A549 (cell line): ENCODE results near the gene CNTN5.

Source experiments
- CHD2 ChIP-seq: fragments of 150-350 bp; IDR thresholded peaks from 2 replicates; pipeline ENCODE4 v1.6.1; 2014; ENCODE audit warnings: low read length; ENCODE audit not compliant: partially characterized antibody
- EP300 ChIP-seq, 2 experiments: fragments of >200 bp; sonication (Bioruptor Twin); formaldehyde crosslinking; IDR thresholded peaks; 2 replicates in 1 of 2; 3 replicates in 1 of 2; pipeline ENCODE4 v1.6.1; 2016 to 2017
- ESRRA ChIP-seq: fragments of 150-350 bp; IDR thresholded peaks from 2 replicates; pipeline ENCODE4 v1.6.1; 2014; ENCODE audit warnings: mild to moderate bottlenecking, low read length, borderline replicate concordance
- MYC ChIP-seq: IDR thresholded peaks from 2 replicates; pipeline ENCODE4 v1.6.1; 2012; ENCODE audit warnings: mild to moderate bottlenecking, inconsistent platforms, low read length, improper control_type of control experiment, borderline replicate concordance
- NFE2L2 ChIP-seq: fragments of 150-350 bp; conservative IDR thresholded peaks from 2 replicates; pipeline ENCODE4 v1.6.1; 2014; ENCODE audit warnings: low read length
- POLR2A ChIP-seq: IDR thresholded peaks from 2 replicates; pipeline ENCODE4 v1.6.1; 2012; ENCODE audit warnings: mild to moderate bottlenecking, low read length
- POLR2AphosphoS2 ChIP-seq: conservative IDR thresholded peaks from 2 replicates; pipeline ENCODE4 v1.6.1; 2012; ENCODE audit warnings: low read length, improper control_type of control experiment, inconsistent platforms
- RAD21 ChIP-seq, 2 experiments: fragments of >200 bp in 1 of 2; sonication (Bioruptor Twin) in 1 of 2; formaldehyde crosslinking in 1 of 2; IDR thresholded peaks in 1 of 2; conservative IDR thresholded peaks in 1 of 2; 2 replicates in 1 of 2; 3 replicates in 1 of 2; pipeline ENCODE4 v1.6.1; 2012 to 2018; ENCODE audit warnings: inconsistent platforms in 1 of 2
- SMC3 ChIP-seq: fragments of >200 bp; sonication (Bioruptor Twin); formaldehyde crosslinking; IDR thresholded peaks from 3 replicates; pipeline ENCODE4 v1.6.1; 2018; ENCODE audit warnings: inconsistent platforms
- ZFP36 ChIP-seq: fragments of 450-650 bp; IDR thresholded peaks from 2 replicates; pipeline ENCODE4 v1.6.1; 2014; ENCODE audit warnings: borderline replicate concordance; ENCODE audit not compliant: partially characterized antibody
- TF ChIP-seq, protein P1 (sequence below): fragments of >200 bp; sonication (Bioruptor Twin); formaldehyde crosslinking; IDR thresholded peaks from 3 replicates; pipeline ENCODE4 v1.5.1; 2016
- TF ChIP-seq, protein P2 (sequence below): IDR thresholded peaks from 2 replicates; pipeline ENCODE4 v1.6.1; 2012
- TF ChIP-seq, protein P3 (sequence below): fragments of 150-350 bp; IDR thresholded peaks from 2 replicates; pipeline ENCODE4 v1.6.1; 2014; ENCODE audit warnings: low read depth, mild to moderate bottlenecking, low read length

DNA sequence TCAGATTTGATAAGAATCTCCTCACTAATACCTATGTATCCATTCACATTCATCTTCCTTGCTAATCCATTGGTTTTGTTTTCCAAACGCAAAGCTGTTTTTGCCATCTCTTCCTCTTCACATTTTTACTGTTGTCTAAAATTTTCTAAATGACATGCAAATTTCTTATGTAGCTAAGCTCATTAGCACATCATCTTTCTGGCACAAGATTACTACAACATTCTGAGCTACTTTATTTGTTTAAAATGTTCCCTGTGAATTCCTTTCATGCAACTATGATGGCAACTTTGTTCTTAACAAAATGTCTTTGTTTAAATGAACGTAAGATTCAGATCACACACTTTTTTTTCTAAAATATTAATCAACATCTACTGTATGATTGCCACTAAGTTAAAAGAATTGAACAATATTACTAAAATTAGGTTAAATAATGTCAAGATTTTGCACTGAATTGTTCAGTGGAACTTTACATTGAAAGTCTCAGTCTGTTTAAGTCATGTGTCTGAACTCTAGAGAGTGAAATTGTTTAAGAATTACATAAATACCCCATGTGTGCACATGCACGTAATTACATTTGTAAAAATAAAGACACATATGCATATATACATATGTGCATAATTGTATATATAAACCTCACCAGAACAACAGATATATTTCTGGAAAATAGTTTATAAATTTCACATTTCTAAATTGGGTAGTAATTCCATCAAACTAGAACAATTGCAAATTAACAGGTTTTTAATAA is 688.4 kb downstream of the CNTN5 start:
- TF ChIP-seq, protein P1, sequence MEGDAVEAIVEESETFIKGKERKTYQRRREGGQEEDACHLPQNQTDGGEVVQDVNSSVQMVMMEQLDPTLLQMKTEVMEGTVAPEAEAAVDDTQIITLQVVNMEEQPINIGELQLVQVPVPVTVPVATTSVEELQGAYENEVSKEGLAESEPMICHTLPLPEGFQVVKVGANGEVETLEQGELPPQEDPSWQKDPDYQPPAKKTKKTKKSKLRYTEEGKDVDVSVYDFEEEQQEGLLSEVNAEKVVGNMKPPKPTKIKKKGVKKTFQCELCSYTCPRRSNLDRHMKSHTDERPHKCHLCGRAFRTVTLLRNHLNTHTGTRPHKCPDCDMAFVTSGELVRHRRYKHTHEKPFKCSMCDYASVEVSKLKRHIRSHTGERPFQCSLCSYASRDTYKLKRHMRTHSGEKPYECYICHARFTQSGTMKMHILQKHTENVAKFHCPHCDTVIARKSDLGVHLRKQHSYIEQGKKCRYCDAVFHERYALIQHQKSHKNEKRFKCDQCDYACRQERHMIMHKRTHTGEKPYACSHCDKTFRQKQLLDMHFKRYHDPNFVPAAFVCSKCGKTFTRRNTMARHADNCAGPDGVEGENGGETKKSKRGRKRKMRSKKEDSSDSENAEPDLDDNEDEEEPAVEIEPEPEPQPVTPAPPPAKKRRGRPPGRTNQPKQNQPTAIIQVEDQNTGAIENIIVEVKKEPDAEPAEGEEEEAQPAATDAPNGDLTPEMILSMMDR = no peak
- TF ChIP-seq, protein P2, sequence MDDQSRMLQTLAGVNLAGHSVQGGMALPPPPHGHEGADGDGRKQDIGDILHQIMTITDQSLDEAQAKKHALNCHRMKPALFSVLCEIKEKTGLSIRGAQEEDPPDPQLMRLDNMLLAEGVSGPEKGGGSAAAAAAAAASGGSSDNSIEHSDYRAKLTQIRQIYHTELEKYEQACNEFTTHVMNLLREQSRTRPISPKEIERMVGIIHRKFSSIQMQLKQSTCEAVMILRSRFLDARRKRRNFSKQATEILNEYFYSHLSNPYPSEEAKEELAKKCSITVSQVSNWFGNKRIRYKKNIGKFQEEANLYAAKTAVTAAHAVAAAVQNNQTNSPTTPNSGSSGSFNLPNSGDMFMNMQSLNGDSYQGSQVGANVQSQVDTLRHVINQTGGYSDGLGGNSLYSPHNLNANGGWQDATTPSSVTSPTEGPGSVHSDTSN = no peak
- no peak for TF ChIP-seq MYC
- no peak for TF ChIP-seq CHD2
- no peak for TF ChIP-seq ESRRA
- no peak for TF ChIP-seq POLR2A
- TF ChIP-seq EP300 (IDR thresholded peaks at IDR 0.05) = no peak
- no peak for TF ChIP-seq ZFP36
- TF ChIP-seq, protein P3, sequence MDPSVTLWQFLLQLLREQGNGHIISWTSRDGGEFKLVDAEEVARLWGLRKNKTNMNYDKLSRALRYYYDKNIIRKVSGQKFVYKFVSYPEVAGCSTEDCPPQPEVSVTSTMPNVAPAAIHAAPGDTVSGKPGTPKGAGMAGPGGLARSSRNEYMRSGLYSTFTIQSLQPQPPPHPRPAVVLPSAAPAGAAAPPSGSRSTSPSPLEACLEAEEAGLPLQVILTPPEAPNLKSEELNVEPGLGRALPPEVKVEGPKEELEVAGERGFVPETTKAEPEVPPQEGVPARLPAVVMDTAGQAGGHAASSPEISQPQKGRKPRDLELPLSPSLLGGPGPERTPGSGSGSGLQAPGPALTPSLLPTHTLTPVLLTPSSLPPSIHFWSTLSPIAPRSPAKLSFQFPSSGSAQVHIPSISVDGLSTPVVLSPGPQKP = no peak
- TF ChIP-seq RAD21 (conservative IDR thresholded peaks at IDR 0.05 in 1 of 2, IDR thresholded peaks at IDR 0.05 in 1 of 2) = no peak
- TF ChIP-seq NFE2L2 = no peak
- TF ChIP-seq SMC3 = no peak
- TF ChIP-seq POLR2AphosphoS2 = no peak
